ENCODE measurements around the gene RS1. TPM values are rescaled to one million over a fixed set of nuclear protein-coding genes. Genes with fewer than 3 reads are reported as not detected.

RS1 gene
- total and polyA plus RNA-seq, 7 donors, result not detected

GRCh38 chrX:18598413-18598812 is 73.5 kb downstream of the RS1 start:
- intact Hi-C loops (cut with DNase I), result no loop called here

GRCh38 chrX:18596096-18596495 is 75.8 kb downstream of the RS1 start:
- Histone ChIP-seq H3K27me3 (ENCODE audit: insufficient read depth in 3 of 3, low read length in 2 of 3) (peaks cover 0 to 5% (median 0%) of the 10 kb centered on the region in 3 donors), H3K36me3 (ENCODE audit: insufficient read depth in 1 of 2, low read depth in 1 of 2) (no peaks in the 10 kb centered on the region), H3K4me3 (no peak overlapping the region), H3K4me1 (no peaks in the 10 kb centered on the region), H3K9me3 (no peaks in the 10 kb centered on the region), H3K27ac (no peak overlapping the region)
- DNase-seq, result no peak
- ATAC-seq, result peak in 2 of 4 donors; percentile 36 to 44
- intact Hi-C loops (cut with DNase I), result no loop called here
- WGBS, 3 donors, result 40 to 72% (median 47%) methylated on average over 4 of the region's 4 CpGs
- no peak for TF ChIP-seq CTCF (IDR thresholded peaks at IDR 0.05)

More at GRCh38 chrX:18598413-18598812, 73.5 kb downstream of the RS1 start:
- TF ChIP-seq CTCF (IDR thresholded peaks at IDR 0.05), result no peak
- Histone ChIP-seq H3K4me1 (no peaks in the 10 kb centered on the region), H3K27ac (no peak overlapping the region), H3K4me3 (no peak overlapping the region), H3K9me3 (no peaks in the 10 kb centered on the region), H3K36me3 (ENCODE audit: insufficient read depth in 1 of 2, low read depth in 1 of 2) (no peaks in the 10 kb centered on the region), H3K27me3 (ENCODE audit: insufficient read depth in 3 of 3, low read length in 2 of 3) (peaks cover 0 to 5% (median 0%) of the 10 kb centered on the region in 3 donors)
- 79 to 100% (median 91%) methylated on average over 2 of the region's 2 CpGs for WGBS, 3 donors
- DNase-seq (no peak), ATAC-seq (no peak)

GRCh38 chrX:18594079-18594478 is 77.8 kb downstream of the RS1 start:
- Histone ChIP-seq H3K4me3 (no peak overlapping the region), H3K27me3 (ENCODE audit: insufficient read depth in 3 of 3, low read length in 2 of 3) (peaks cover 0 to 5% (median 0%) of the 10 kb centered on the region in 3 donors), H3K36me3 (ENCODE audit: insufficient read depth in 1 of 2, low read depth in 1 of 2) (no peaks in the 10 kb centered on the region), H3K4me1 (no peaks in the 10 kb centered on the region), H3K9me3 (no peaks in the 10 kb centered on the region), H3K27ac (no peak overlapping the region)
- WGBS, 3 donors, result 83 to 100% (median 99%) methylated on average over 2 of the region's 2 CpGs
- ATAC-seq (no peak), DNase-seq (no peak)
- TF ChIP-seq CTCF (IDR thresholded peaks at IDR 0.05), result no peak
- intact Hi-C loops (cut with DNase I), result no loop called here

GRCh38 chrX:18591834-18592233 is 80.1 kb downstream of the RS1 start:
- no peak for ATAC-seq
- intact Hi-C loops (cut with DNase I), result no loop called here

More at GRCh38 chrX:18591834-18592233, 80.1 kb downstream of the RS1 start:
- H3K27me3 ChIP-seq (ENCODE audit: insufficient read depth in 3 of 3, low read length in 2 of 3), result peaks cover 0 to 5% (median 0%) of the 10 kb centered on the region in 3 donors
- no peak for TF ChIP-seq CTCF (IDR thresholded peaks at IDR 0.05)
- H3K4me3 ChIP-seq, result no peak overlapping the region
- H3K36me3 ChIP-seq (ENCODE audit: insufficient read depth in 1 of 2, low read depth in 1 of 2), result no peaks in the 10 kb centered on the region
- 79 to 85% (median 84%) methylated on average over 2 of the region's 2 CpGs for WGBS, 3 donors
- no peak overlapping the region for H3K27ac ChIP-seq
- H3K4me1 ChIP-seq, result no peaks in the 10 kb centered on the region
- H3K9me3 ChIP-seq, result no peaks in the 10 kb centered on the region
- no peak for DNase-seq

Other genes starting within 250 kb of the RS1 start
- gene CDKL5, start 246.5 kb downstream of the RS1 start, total RNA-seq, result 1 to 10 TPM; 1.6 to 3.8 (median 2.9) TPM
- 1 to 10 TPM in 1 of 3 donors, under 1 TPM in 2; 0.42 to 1.2 (median 0.48) TPM for gene CDKL5, start 246.5 kb downstream of the RS1 start, polyA plus RNA-seq
- under 1 TPM in 2 of 4 donors, not detected in 2; 0.36 to 0.38 TPM for gene PPEF1, start 35.5 kb upstream of the RS1 start, total RNA-seq
- under 1 TPM; 0.04 to 0.18 (median 0.05) TPM for gene PPEF1, start 35.5 kb upstream of the RS1 start, polyA plus RNA-seq